Fibroblast of mammary gland (primary cell): ENCODE results near the gene LEUTX.

ENCODE experiments used
- DNase-seq: peaks from one replicate; pipeline ENCODE4 v3.0.0-alpha.2; 2010; ENCODE audit warnings: low read depth
- H3K4me3 ChIP-seq: 2 replicates; pipeline ENCODE4 v1.5.1; 2011; ENCODE audit warnings: low read depth, mild to moderate bottlenecking, low read length, moderate library complexity; ENCODE audit not compliant: control insufficient read depth
- TF ChIP-seq, protein P1 (sequence below): conservative IDR thresholded peaks from 2 replicates; pipeline ENCODE4 v1.5.1; 2011; ENCODE audit warnings: low read depth, low read length, inconsistent platforms; ENCODE audit not compliant: control insufficient read depth, insufficient read depth

Gene LEUTX

GRCh38 chr19:39831679-39832078 is 53.0 kb downstream of the LEUTX start:
- no peak overlapping the region for H3K4me3 ChIP-seq
- DNase-seq = no peak
- TF ChIP-seq, protein P1, sequence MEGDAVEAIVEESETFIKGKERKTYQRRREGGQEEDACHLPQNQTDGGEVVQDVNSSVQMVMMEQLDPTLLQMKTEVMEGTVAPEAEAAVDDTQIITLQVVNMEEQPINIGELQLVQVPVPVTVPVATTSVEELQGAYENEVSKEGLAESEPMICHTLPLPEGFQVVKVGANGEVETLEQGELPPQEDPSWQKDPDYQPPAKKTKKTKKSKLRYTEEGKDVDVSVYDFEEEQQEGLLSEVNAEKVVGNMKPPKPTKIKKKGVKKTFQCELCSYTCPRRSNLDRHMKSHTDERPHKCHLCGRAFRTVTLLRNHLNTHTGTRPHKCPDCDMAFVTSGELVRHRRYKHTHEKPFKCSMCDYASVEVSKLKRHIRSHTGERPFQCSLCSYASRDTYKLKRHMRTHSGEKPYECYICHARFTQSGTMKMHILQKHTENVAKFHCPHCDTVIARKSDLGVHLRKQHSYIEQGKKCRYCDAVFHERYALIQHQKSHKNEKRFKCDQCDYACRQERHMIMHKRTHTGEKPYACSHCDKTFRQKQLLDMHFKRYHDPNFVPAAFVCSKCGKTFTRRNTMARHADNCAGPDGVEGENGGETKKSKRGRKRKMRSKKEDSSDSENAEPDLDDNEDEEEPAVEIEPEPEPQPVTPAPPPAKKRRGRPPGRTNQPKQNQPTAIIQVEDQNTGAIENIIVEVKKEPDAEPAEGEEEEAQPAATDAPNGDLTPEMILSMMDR = no peak

DNA sequence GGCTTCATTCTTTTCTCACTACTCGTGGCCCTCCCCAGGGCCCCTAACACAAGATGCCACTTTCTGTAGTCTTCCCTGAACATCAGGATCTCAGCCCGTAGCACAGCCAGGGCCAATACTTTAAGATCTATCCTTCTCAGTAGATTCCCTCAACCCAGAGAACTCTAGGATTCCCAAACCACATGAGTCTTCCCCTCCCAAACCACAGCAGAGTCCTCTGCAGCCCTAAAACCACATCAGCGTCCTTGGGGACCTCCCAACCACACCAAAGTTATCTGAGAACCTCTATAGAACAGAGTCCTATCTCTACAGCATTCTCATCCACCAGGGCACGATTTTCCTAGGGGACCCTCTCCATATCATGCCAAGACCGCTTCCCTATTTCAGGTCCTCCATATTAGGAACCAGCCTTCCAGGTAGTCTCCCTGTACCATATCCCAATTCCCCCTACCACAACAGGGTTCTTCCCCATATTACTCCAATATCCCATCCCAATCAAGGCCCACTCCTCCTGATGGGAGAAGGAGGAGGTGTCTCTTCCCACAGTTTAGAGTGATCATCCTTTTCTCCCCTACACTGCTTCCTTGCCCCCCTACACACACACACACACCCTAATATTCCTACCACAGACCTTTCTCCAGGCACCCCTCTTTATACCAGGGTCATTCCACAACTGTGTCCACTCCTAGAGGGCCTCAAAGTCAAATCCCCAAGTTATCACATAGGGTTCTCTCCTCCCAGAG is 53.9 kb downstream of the LEUTX start:
- H3K4me3 ChIP-seq = peak overlapping the region; percentile 79
- TF ChIP-seq, protein P1 = no peak
- peak; percentile 50 for DNase-seq

- H3K4me3 ChIP-seq = peak overlapping the region; percentile 79
- DNase-seq = no peak
- TF ChIP-seq, protein P1 = no peak
These were observed 54.5 kb downstream of the LEUTX start for GRCh38 chr19:39833160-39833463.

DNA sequence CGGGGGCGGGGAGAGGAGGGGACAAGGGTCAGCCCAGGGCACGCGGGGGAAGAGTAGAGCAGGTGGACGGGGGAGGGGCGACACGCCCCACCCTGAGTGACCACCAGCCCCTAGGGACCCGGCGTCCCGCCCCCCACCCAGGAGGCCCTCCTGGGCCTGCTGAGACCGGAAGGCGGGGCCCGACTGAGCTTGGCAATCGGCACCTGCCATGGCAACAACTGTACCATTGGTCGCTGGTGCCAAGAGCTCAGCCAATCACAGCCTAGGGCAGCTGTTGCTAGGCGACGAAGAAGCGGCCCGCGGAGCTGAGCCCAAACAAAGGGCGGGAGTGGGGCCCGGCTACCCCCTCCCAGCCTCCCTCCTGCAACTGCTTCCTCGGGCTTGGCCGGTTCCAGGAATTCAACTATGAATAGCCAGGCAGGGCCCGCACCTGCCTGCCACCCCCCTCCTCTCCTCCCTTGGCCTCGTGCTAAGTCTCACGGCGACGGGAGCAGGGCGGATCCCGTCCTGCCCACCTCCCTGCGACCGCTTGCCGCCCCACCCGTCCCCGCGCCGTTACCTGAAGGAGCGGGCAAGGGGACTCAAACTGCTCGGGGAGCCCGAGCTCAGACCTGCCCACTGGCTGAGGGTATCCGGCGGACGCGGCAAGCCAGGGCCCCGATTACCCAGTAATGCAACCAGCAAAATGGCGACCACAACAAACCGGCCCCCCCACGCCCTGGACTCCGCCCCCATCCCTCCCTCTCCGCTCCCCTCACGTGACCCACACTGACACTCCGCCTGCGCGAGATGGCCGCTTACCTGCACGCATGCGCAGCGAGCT is 55.0 kb downstream of the LEUTX start, which contains the start of gene DYRK1B:
TSS of gene DYRK1B (minus strand) at position 699 of the 823 bp plus-strand sequence. CDS start 2,295 bp downstream, outside the sequence.
- TF ChIP-seq, protein P1 = no peak
- H3K4me3 ChIP-seq = peak within 1 kb of the TSS; percentile 79

GRCh38 chr19:39834287-39834841 is 55.7 kb downstream of the LEUTX start:
- H3K4me3 ChIP-seq = peak overlapping the region; percentile 79
- TF ChIP-seq, protein P1 = no peak
- DNase-seq = no peak

More for the DNA sequence above, 55.0 kb downstream of the LEUTX start, which contains the start of gene DYRK1B:
- DNase-seq = peak; percentile 96
